Activated naive CD4-positive, alpha-beta T cell treated with anti-CD3 and anti-CD28 coated beads, Interleukin-2, amount 50 U/mL, for 24 hours (primary cell): ENCODE data around the gene STARD10.

Experiments
- H3K27ac Mint-ChIP-seq: one replicate; pipeline ENCODE4 v1.8.0; 2021; ENCODE audit warnings: mild to moderate bottlenecking, mixed read lengths
- H3K27me3 Mint-ChIP-seq: one replicate; pipeline ENCODE4 v1.8.0; 2021; ENCODE audit warnings: mixed read lengths
- H3K36me3 Mint-ChIP-seq: one replicate; pipeline ENCODE4 v1.8.0; 2021; ENCODE audit warnings: mixed read lengths
- H3K4me1 Mint-ChIP-seq: one replicate; pipeline ENCODE4 v1.8.0; 2021; ENCODE audit warnings: mixed read lengths
- H3K4me3 Mint-ChIP-seq: one replicate; pipeline ENCODE4 v1.8.0; 2021; ENCODE audit warnings: mild to moderate bottlenecking, mixed read lengths
- H3K9me3 Mint-ChIP-seq: one replicate; pipeline ENCODE4 v1.8.0; 2021; ENCODE audit warnings: mixed read lengths

The STARD10 gene

DNA sequence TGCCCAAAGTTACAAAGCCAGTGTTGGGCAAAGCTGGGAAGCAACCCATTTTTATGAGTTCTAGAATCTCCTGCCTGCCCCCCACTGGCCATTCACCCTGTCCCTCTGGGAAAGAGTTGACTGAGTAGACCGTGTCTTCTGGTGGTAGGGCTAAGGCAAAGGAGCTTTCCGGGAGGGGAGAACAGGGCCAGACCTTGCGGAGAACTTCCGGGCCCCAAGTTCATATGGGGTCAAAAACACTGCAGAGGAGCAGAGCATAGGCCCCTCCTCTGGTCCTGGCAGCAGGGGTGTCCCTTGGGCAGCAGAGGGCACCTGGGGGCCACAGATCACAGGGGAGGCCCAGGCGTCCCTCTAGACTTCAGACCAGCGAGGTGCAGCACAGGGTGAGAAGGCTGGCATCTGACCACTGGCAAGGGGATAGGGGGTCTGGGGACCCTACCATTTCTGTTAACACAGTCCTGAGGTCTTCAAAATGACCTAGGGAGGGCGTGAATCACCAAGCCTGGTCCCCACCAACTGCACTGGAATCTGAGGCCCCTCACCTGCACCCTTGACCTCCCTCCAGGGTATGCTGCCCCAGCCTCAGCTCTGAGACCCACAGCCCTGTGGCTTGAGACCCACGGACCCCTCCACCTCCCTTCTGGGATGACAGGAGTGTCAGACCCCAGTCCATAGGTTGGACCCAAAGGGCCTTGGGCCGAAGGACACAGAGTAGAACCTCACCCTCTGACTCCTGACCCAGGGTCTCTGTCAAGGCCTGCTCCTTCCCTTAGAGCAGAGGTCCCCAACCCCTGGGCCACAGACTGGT is 40.3 kb downstream of the STARD10 start:
- Mint-ChIP-seq H3K4me3 (peak overlapping the region; percentile 94), H3K4me1 (peaks cover 39% of the 10 kb centered on the region), H3K27me3 (no peaks in the 10 kb centered on the region), H3K9me3 (no peaks in the 10 kb centered on the region), H3K36me3 (no peaks in the 10 kb centered on the region), H3K27ac (no peak overlapping the region)

DNA sequence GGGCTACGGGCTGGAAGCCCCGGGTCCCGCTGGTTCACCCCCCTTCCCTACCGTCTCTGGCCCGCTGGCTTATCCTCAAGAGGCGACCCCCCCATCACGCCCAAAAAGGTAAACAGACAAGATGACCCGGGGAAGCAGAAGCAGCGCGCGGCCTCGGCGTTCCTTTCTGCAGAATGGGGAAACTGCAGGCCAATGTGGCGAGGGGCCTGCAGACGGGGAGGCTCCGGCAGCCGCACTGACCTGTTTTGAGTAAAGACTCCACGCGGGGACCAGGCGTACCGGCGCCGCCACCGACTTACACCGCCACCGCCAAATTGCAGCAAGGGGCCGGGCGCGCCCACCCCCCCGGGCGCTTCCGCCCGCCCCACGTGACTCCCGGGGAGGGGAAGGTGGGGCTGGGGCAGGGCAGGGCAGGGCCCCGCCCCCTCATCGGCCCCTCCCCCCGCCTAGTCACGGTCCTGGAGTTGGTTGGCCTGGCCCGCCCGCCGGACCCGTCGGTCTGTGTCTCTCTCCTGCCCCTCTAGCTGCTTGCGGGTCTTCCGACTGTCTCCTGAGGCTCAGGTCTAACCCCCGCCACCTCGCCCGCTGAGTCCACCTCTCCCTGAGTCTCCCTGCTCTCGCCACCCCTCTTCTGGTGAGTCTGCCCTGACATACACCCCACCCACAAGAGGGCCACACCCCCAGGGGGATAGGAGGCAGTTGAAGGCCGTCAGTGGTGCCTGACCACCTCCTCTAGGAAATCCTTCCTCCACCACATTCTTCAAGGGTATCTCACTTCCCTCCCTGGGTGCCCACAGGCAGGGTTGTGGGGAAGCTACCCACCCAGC is 41.5 kb downstream of the STARD10 start, which contains the start of gene ARAP1:
Gene ARAP1 (minus strand): TSS at position 321 of the 827 bp plus-strand sequence. CDS start 25,280 bp downstream, outside the sequence.
- H3K27ac Mint-ChIP-seq: peak within 1 kb of the TSS; percentile 97
- H3K9me3 Mint-ChIP-seq: no peaks in the 10 kb centered on the region
- no peaks in the 10 kb centered on the region for H3K27me3 Mint-ChIP-seq
- peaks cover 49% of the 10 kb centered on the region for H3K4me1 Mint-ChIP-seq
- H3K36me3 Mint-ChIP-seq: no peaks in the 10 kb centered on the region
- peak within 1 kb of the TSS; percentile 94 for H3K4me3 Mint-ChIP-seq

DNA sequence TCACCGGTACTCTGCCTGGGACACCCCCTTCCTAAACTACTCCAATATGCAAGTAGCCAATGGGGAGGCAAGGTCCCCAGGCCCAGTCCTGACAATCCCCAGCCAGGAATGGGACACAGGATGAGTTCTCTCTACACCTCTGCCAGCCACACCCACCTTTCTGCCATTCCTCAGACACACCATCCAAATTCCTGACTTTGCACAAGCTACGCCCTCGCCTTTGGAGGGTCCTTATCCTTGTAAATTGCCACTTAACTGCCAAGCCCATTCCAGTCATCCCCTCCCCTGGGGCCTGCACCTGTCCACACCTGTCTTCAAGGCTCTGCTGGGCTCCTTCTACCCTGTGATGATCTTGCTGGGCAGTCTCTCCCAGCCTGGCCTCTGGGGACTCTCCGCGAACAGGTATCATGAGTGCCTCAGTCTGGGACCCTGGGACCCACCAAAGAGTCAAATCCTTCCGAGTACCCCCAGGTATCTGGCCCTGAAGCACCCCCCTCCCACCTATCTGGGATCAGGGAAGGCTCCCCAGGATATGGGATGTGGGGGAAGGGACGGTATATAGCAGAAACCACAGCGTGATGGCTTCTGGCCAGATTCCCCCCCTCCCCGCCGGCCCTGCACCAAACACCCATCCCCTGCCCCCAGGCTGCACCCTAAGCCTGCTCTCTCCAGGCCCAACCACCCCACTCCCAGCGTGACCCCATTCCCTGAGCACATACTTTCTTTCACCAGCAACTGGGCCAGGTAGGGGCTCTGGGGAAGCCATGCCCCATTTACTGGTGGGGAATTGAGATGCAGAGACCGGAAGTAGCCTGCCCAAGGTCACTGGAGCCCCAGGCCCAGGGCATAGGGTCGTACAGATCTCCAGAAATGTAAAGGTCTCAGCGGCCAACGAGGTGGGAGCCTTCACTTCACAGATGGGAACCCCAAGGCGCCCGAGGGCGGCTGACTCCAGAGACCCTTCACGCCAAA is 42.4 kb downstream of the STARD10 start:
- Mint-ChIP-seq H3K27me3 (no peaks in the 10 kb centered on the region), H3K4me3 (peak overlapping the region; percentile 81), H3K9me3 (no peaks in the 10 kb centered on the region), H3K4me1 (peaks cover 52% of the 10 kb centered on the region), H3K27ac (peak overlapping the region; percentile 84), H3K36me3 (no peaks in the 10 kb centered on the region)

DNA sequence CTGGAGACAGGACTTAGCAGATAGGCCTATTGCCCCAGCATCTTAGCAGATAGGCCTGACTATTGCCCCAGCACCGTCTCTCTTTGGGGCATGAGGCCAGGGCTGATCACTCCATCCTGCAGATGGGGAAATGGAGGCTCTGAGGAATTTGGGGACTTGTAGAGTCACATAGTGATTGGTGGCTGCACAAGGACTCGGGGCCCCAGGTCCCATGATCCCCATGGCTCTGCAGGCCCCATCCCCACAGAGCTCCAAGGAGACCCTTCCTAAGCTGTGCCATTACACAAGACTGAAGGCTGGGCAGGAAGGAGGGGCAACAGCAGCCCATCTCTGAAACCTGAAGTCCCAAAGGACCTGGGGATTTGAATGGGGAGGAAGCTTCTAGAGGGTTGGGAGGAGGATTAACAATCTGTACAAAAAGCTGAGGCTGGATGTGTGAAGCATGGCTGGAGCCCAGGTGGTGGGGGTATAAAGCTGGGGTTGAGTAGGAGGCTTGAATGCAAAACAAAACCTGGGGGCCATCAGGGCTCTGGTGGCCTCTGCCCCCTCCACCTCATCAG is 43.2 kb downstream of the STARD10 start:
- Mint-ChIP-seq H3K36me3 (no peaks in the 10 kb centered on the region), H3K27me3 (no peaks in the 10 kb centered on the region), H3K4me1 (peaks cover 52% of the 10 kb centered on the region), H3K27ac (peak overlapping the region; percentile 84), H3K4me3 (peak overlapping the region; percentile 81), H3K9me3 (no peaks in the 10 kb centered on the region)

DNA sequence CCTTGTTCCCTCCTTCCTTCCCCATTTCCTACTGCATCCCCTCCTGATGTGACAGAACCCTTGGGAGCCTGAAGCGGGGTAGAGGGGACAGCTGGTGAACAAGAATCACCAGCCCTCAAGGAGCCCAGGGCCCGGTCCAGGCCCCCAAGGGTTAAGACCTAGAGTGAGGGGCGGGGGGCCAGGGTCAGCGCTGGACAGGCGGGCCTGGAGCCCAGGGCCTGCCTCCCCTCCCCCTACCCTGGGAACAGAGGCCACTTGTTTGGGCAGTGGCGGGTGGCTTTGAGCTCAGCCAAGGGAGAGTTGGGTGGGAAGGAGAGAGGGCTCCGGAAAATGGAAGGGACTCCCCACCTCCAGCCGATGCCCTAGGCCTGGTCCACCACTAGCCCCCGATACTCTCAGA is 43.8 kb downstream of the STARD10 start:
- Mint-ChIP-seq H3K4me1 (peaks cover 52% of the 10 kb centered on the region), H3K27ac (no peak overlapping the region), H3K27me3 (no peaks in the 10 kb centered on the region), H3K36me3 (no peaks in the 10 kb centered on the region), H3K9me3 (no peaks in the 10 kb centered on the region), H3K4me3 (no peak overlapping the region)

DNA sequence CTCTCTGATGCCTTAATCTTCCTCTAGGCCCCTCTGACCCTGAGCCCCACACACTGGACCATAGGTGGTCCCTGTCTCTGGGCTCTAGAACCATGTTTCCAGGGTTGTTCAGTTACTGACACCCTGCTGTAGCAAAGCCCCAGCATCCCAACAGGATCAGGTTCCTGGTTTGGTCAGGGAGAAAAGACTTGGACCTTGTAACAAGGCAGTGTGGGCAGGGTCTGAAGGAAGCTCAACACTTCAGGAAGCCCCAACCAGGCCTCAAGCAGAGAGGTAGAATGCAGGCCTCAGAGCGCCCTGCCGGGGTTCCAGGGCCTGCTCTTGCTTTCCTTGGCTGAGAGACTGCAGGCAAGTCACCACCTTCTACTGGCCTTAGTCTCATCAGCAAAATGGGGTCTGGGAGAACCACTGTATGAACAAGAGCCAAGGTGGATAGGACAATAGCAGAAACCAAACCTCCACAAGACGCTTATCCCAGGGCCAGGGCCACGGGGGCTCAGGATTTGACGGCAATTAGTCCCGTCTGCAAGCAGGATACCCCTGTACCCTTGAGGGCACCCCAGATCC is 46.5 kb downstream of the STARD10 start:
- no peaks in the 10 kb centered on the region for H3K9me3 Mint-ChIP-seq
- no peaks in the 10 kb centered on the region for H3K27me3 Mint-ChIP-seq
- H3K4me1 Mint-ChIP-seq: peaks cover 62% of the 10 kb centered on the region
- no peak overlapping the region for H3K4me3 Mint-ChIP-seq
- no peaks in the 10 kb centered on the region for H3K36me3 Mint-ChIP-seq
- no peak overlapping the region for H3K27ac Mint-ChIP-seq

DNA sequence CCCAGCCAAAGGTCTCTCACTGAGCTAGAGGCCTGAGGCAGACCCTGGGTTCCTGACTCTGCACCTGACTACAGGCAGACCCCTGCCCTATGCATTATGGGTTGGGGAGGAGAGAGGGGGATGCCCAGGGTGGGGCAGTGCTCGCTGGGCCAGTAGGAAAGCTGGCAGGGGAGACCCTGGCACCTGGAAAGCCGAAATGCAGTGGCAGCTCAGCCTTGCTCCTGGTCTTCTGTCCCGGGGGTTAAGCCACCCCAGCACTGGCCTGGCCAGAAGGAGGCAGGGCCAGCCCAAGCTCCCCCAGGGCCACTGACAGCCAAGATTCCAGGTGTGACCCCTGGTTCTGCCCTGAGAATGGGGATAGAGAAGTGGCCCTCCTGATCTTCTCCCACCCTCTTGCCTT is 47.0 kb downstream of the STARD10 start:
- no peaks in the 10 kb centered on the region for H3K9me3 Mint-ChIP-seq
- H3K4me1 Mint-ChIP-seq: peaks cover 68% of the 10 kb centered on the region
- H3K4me3 Mint-ChIP-seq: no peak overlapping the region
- H3K27ac Mint-ChIP-seq: no peak overlapping the region
- no peaks in the 10 kb centered on the region for H3K27me3 Mint-ChIP-seq
- H3K36me3 Mint-ChIP-seq: no peaks in the 10 kb centered on the region

DNA sequence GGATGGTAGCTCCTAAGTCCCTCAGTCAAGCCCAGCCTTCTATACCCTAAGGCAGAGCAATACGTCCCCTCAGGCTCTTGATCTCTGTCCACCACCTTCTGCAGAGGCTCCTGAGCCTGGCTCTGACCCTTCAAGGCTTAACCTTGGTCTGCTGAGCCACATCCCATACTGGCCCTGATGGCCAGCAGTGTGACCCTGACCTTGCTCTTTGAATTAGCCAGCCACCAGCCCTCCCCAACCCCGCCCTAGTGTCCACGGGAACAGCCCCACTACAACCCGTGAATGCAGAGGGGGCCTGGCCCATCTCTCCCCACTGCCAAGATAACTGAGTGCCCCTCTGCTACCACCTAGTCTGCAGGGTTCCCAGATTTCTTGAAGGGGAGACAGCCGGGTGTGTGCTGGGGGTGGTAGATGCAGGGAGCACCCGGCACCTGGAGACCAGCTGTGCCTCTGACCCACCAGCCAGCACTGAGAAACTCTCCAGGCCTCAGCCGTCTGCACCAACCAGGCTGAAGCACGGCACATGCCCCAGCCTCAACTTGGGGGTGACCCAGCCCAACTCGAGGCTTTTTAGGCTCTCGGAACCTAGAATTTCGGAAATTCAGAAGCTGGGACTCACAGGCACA is 47.8 kb downstream of the STARD10 start:
- Mint-ChIP-seq H3K9me3 (no peaks in the 10 kb centered on the region), H3K36me3 (no peaks in the 10 kb centered on the region), H3K4me1 (peaks cover 71% of the 10 kb centered on the region), H3K4me3 (no peak overlapping the region), H3K27ac (no peak overlapping the region), H3K27me3 (no peaks in the 10 kb centered on the region)

DNA sequence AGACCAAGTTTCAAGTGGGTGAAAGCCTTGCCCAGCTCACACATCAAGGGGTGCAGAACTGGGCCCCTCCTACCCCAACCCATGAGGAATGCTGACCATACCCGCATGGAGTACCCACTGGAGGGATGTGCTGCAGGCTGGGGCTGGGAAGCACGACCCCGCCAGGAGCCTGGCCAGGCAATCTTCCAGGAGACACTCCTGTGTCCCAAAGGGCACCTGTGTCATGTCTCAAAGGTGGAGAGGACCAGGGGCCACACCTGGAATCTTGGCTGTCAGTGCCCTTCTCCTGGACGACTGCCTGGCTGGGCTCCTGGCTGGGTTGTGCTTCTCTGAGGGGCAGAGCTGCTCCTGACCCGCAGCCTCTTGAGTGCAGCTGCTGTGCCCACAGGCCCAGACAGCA is 48.3 kb downstream of the STARD10 start:
- Mint-ChIP-seq H3K9me3 (no peaks in the 10 kb centered on the region), H3K4me1 (peaks cover 71% of the 10 kb centered on the region), H3K27ac (no peak overlapping the region), H3K36me3 (no peaks in the 10 kb centered on the region), H3K27me3 (no peaks in the 10 kb centered on the region), H3K4me3 (no peak overlapping the region)

DNA sequence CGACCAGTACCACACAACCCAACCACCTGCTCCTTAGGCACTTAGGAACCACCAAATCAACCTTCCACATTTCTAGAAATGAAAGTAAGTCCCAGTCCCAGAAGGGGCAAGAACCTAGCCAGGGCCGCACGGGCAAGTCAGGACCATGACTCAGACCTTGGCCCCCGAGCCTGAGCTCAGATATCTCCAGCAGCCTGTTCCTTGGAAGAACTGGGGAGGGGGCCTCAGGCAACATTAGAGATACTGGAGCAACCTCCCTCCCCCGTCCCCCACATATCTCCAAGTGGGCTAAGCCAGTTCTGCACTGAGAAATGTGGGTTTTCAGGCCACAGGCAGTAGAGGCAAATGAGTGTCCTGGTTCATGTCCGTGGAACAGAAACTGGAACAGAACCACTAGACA is 49.4 kb downstream of the STARD10 start:
- peaks cover 73% of the 10 kb centered on the region for H3K4me1 Mint-ChIP-seq
- peak overlapping the region; percentile 77 for H3K27ac Mint-ChIP-seq
- H3K27me3 Mint-ChIP-seq: no peaks in the 10 kb centered on the region
- H3K4me3 Mint-ChIP-seq: no peak overlapping the region
- no peaks in the 10 kb centered on the region for H3K36me3 Mint-ChIP-seq
- H3K9me3 Mint-ChIP-seq: no peaks in the 10 kb centered on the region

DNA sequence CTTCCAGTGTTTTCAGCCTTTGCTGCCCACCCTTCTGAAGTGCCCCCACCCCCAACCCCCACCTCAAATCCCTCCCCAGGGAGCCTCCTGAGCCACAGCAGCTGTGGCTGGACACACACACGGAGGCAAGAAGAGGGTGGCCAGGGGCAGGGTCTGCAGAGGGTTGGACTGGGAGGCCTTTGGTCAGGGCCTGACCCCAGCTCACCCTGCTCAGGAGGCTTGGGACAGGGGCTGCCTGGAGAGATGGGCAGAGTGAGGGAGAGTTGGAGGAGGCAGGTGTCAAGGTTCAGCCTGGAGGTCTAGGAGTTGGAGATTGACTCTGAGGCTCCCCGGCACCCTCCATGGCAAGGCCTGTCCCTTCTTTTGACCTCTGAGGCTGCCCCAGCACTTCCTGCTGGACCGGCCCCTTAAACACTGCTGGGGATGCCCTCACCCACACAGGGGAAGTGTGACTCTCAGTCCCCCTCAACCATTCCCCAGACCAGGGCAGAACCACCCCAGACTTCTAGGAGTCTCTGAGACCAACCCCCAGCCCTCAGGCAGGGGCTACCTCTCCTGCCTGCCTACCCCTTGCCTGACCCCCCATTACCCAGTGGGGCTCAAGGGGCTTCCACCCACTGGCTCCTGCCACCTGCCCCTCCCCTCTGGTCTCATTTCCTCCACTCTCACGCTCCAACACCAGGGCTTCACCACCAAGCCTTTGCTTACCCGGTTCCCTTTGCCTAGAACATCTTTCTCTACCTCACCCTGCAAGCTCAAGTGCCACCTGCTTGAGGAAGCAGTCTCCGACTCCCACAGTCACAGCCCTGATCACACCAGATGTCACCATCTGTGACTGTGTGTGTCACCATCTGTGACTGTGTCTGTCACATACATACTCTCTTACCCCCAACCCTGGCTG is 50.3 kb downstream of the STARD10 start:
- H3K27me3 Mint-ChIP-seq: no peaks in the 10 kb centered on the region
- peak overlapping the region; percentile 77 for H3K27ac Mint-ChIP-seq
- H3K4me3 Mint-ChIP-seq: no peak overlapping the region
- peaks cover 69% of the 10 kb centered on the region for H3K4me1 Mint-ChIP-seq
- H3K9me3 Mint-ChIP-seq: no peaks in the 10 kb centered on the region
- H3K36me3 Mint-ChIP-seq: no peaks in the 10 kb centered on the region

DNA sequence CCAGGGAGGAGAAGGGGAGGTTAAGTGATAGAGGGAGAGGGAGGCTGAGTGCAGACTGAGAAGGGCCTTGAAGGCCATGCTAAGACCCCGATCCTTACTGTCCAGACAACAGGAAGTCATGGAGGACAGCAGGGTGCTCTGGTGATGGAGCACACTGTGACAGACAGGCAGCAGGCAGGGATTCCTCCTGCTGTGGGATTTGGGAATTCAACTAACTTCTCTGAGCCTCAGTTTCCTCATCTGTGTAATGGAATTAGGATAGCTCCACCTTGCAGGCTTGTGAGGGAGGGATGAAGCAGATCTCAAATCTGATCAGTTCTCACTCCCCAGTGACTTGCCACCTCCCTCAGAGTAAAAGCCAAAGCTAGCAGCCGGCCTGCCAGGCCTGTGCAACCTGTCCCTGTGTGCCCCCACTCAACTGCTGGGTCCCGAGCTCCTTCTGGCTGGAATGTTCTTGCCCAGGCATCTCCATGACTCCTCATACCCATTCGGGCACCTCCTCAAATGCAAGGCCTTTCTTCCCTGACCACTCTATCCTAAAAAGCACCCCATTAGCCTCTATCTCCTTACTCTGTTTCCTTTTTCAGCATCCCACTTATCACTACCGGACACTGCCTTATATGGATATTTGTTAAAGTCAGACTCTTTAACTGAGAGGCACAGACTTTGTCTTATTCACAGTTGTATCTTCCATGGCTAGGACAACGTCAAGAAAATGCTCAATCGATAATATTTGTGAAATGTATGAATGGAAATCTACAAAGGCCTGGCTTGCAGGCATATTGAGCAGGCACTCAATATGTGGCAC is 51.1 kb downstream of the STARD10 start:
- peaks cover 71% of the 10 kb centered on the region for H3K4me1 Mint-ChIP-seq
- H3K27ac Mint-ChIP-seq: peak overlapping the region; percentile 89
- H3K4me3 Mint-ChIP-seq: no peak overlapping the region

More for the DNA sequence above, 51.1 kb downstream of the STARD10 start:
- Mint-ChIP-seq H3K27me3 (no peaks in the 10 kb centered on the region), H3K36me3 (no peaks in the 10 kb centered on the region), H3K9me3 (no peaks in the 10 kb centered on the region)
